PC-9 (cell line): ENCODE results near the gene TSPAN32. TPM values are rescaled to one million over a fixed set of nuclear protein-coding genes. Genes with fewer than 3 reads are reported as not detected.

Source experiments
- BruUV-seq: library from RNA; stranded (reverse); fragments of 400-500 nt; replicated peaks from 2 replicates; lab custom pipeline; 2021; lab: Mats Ljungman, UMichigan
- CTCF ChIA-PET: fragments of 300-600 bp; sonication (Branson Sonifier 250); formaldehyde crosslinking; loops from one replicate; lab custom pipeline; 2022; ENCODE audit warnings: antibody characterized with exemption; lab: Charles Lee
- POLR2A ChIA-PET: fragments of 300-600 bp; sonication (Branson Sonifier 250); formaldehyde crosslinking; loops from one replicate; lab custom pipeline; 2022; ENCODE audit warnings: antibody characterized with exemption; ENCODE audit not compliant: unreplicated experiment; lab: Charles Lee
- DNase-seq, 2 experiments: peaks; one replicate each; pipeline versions ENCODE4 v3.0.0 to v3.0.0-alpha.2; 2015 to 2022; ENCODE audit warnings: mixed read lengths in 1 of 2
- H2AFZ ChIP-seq: fragments of 200-600 bp; sonication (generic); 2 replicates; pipeline ENCODE4 v1.8.1; 2017; ENCODE audit warnings: antibody characterized with exemption
- H3F3A ChIP-seq: fragments of 200-600 bp; sonication (generic); 2 replicates; pipeline ENCODE4 v1.8.1; 2017; ENCODE audit warnings: antibody characterized with exemption, mild to moderate bottlenecking, low read depth; ENCODE audit not compliant: insufficient read depth
- H3K27ac ChIP-seq: fragments of 200-600 bp; sonication (generic); 2 replicates; pipeline ENCODE4 v1.6.1; 2016; ENCODE audit warnings: mixed run types
- H3K27me3 ChIP-seq: fragments of 200-600 bp; sonication (generic); 2 replicates; pipeline ENCODE4 v1.6.1; 2016; ENCODE audit warnings: low read depth, mixed run types; ENCODE audit not compliant: insufficient read depth
- H3K36me3 ChIP-seq: fragments of 200-600 bp; sonication (generic); 2 replicates; pipeline ENCODE4 v1.6.1; 2016; ENCODE audit warnings: low read depth, mixed run types
- H3K4me1 ChIP-seq: fragments of 200-600 bp; sonication (generic); replicated peaks from 2 replicates; pipeline ENCODE4 v1.6.1; 2016; ENCODE audit warnings: mixed run types; ENCODE audit not compliant: insufficient read depth
- H3K4me2 ChIP-seq: fragments of 200-600 bp; sonication (generic); 2 replicates; pipeline ENCODE4 v1.6.1; 2017; ENCODE audit warnings: mixed run types
- H3K4me3 ChIP-seq: fragments of 200-600 bp; sonication (generic); 2 replicates; pipeline ENCODE4 v1.6.1; 2016; ENCODE audit warnings: mixed run types
- H3K79me2 ChIP-seq: fragments of 200-600 bp; sonication (generic); 2 replicates; pipeline ENCODE4 v1.6.1; 2017; ENCODE audit warnings: low read depth, mixed run types
- H3K9me2 ChIP-seq: fragments of 200-600 bp; sonication (generic); 2 replicates; pipeline ENCODE4 v1.8.1; 2017; ENCODE audit warnings: mild to moderate bottlenecking; ENCODE audit not compliant: insufficient read depth
- H3K9me3 ChIP-seq: fragments of 200-600 bp; sonication (generic); 2 replicates; pipeline ENCODE4 v1.8.1; 2016; ENCODE audit warnings: low read depth; ENCODE audit not compliant: insufficient read depth
- H4K20me1 ChIP-seq: fragments of 200-600 bp; sonication (generic); 2 replicates; pipeline ENCODE4 v1.8.1; 2017; ENCODE audit not compliant: insufficient read depth
- EZH2 ChIP-seq: fragments of 200-600 bp; sonication (generic); IDR thresholded peaks from 2 replicates; pipeline ENCODE4 v1.8.0; 2017; ENCODE audit warnings: antibody characterized with exemption, low read depth
- intact Hi-C: fragments of 100-400 bp; cut with micrococcal nuclease; formaldehyde crosslinking; loops from one replicate; pipeline ENCODE4 v1.10.0; 2022; ENCODE audit not compliant: unreplicated experiment
- total RNA-seq: library from RNA; stranded (reverse); gene quantifications from 2 replicates; pipeline ENCODE4 v1.2.3, GENCODE V29; 2021
- TF ChIP-seq, protein P1 (sequence below): fragments of 200-600 bp; sonication (generic); conservative IDR thresholded peaks from 2 replicates; pipeline ENCODE4 v1.6.1; 2017; ENCODE audit warnings: mixed run types, antibody characterized with exemption, mild to moderate bottlenecking, moderate library complexity

Gene TSPAN32
- total RNA-seq, 1 experiment from 2014 or later: not detected

DNA sequence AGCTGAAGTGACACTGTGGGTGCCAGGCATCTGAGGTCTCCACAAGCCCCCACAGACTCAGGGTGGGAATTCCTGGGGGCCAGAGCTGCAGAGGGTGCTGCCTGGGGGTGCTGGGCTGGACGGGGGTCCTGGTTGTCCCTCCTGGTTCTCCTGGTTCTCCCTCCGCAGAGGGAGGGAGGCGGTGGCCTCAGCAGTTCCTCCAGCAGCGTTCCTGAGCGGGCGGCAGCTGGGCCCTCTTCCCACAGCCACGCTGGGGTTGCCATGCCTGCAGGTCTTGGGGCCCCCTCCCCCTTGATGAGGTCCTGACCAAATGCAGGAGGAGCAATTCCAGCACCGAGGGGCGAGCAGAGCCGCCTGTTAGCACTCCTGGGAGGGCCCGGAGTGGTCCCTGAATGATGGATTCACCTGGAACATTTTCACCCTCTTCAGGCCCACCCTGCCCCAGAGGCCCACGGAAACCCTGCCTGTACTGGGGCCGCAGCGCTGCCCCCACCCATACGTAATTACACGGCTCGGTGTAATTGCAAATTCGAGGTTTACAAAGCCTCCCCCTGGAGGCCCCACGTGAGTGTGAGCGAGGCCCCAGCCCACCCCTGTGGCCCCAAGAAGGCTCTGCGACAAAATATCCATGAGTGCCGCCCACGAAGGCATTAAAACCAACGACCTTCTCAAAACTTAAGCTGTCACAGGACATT lies 730 bp upstream of the TSPAN32 start:
- Histone ChIP-seq H3K4me3 (no peak overlapping the region), H3K4me1 (no peaks in the 10 kb centered on the region), H3K9me2 (no peaks in the 10 kb centered on the region), H3K36me3 (no peaks in the 10 kb centered on the region), H3K27me3 (no peaks in the 10 kb centered on the region), H3K27ac (no peak overlapping the region), H3K79me2 (no peaks in the 10 kb centered on the region), H3F3A (no peaks in the 10 kb centered on the region), H3K4me2 (no peak overlapping the region), H4K20me1 (no peaks in the 10 kb centered on the region), H3K9me3 (no peaks in the 10 kb centered on the region), H2AFZ (no peak overlapping the region)
- no TSS peak for BruUV-seq
- TF ChIP-seq, protein P1, sequence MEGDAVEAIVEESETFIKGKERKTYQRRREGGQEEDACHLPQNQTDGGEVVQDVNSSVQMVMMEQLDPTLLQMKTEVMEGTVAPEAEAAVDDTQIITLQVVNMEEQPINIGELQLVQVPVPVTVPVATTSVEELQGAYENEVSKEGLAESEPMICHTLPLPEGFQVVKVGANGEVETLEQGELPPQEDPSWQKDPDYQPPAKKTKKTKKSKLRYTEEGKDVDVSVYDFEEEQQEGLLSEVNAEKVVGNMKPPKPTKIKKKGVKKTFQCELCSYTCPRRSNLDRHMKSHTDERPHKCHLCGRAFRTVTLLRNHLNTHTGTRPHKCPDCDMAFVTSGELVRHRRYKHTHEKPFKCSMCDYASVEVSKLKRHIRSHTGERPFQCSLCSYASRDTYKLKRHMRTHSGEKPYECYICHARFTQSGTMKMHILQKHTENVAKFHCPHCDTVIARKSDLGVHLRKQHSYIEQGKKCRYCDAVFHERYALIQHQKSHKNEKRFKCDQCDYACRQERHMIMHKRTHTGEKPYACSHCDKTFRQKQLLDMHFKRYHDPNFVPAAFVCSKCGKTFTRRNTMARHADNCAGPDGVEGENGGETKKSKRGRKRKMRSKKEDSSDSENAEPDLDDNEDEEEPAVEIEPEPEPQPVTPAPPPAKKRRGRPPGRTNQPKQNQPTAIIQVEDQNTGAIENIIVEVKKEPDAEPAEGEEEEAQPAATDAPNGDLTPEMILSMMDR: no peak
- TF ChIP-seq EZH2: no peak
- CTCF ChIA-PET: interaction anchor here (0.7 kb wide), 1 partner anchor 39 kb away, joined by 6 read pairs; no protein-coding TSS in a partner anchor
- intact Hi-C loops: no loop called here
- no peak for DNase-seq
- POLR2A ChIA-PET: no interaction called here

DNA sequence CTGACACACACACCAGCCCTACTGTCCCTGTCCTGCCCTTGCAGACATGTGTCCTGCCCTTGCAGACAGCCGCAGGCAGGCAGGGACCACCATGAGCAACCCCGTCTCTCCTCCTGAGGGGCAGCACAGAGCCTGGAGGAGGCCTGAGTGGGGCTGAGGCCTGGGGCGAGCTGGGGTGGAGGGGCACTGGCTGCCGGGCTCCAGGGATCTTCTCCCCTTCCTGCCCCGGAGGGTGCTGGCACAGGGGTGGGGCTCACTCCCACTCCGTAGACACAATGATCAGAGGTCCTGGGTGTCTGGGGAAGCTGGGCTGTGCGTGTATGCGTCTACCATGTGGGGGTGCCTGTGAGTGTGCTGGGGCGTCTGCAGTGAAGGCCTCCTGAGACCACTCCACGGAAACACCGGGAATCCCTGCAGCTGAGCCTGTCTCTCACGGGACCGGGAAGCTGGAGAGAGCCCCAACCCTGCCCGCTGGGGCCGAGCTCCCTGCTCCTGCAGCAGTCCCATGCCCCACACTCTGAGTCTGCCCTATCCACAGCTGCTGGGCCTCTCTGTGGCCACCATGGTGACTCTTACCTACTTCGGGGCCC lies 588 bp downstream of the TSPAN32 start:
- Histone ChIP-seq H3K4me1 (no peaks in the 10 kb centered on the region), H3F3A (no peaks in the 10 kb centered on the region), H3K9me3 (no peaks in the 10 kb centered on the region), H3K79me2 (no peaks in the 10 kb centered on the region), H3K9me2 (no peaks in the 10 kb centered on the region), H3K4me3 (no peak overlapping the region), H3K4me2 (no peak overlapping the region), H3K27ac (no peak overlapping the region), H2AFZ (no peak overlapping the region), H3K27me3 (no peaks in the 10 kb centered on the region), H3K36me3 (no peaks in the 10 kb centered on the region), H4K20me1 (no peaks in the 10 kb centered on the region)
- no peak for TF ChIP-seq EZH2
- TF ChIP-seq, protein P1: no peak
- BruUV-seq: no TSS peak
- POLR2A ChIA-PET: interaction anchor here (0.7 kb wide), 1 partner anchor 8 kb away, joined by 3 read pairs; no protein-coding TSS in a partner anchor
- CTCF ChIA-PET: no interaction called here
- no peak for DNase-seq
- intact Hi-C loops: no loop called here

DNA sequence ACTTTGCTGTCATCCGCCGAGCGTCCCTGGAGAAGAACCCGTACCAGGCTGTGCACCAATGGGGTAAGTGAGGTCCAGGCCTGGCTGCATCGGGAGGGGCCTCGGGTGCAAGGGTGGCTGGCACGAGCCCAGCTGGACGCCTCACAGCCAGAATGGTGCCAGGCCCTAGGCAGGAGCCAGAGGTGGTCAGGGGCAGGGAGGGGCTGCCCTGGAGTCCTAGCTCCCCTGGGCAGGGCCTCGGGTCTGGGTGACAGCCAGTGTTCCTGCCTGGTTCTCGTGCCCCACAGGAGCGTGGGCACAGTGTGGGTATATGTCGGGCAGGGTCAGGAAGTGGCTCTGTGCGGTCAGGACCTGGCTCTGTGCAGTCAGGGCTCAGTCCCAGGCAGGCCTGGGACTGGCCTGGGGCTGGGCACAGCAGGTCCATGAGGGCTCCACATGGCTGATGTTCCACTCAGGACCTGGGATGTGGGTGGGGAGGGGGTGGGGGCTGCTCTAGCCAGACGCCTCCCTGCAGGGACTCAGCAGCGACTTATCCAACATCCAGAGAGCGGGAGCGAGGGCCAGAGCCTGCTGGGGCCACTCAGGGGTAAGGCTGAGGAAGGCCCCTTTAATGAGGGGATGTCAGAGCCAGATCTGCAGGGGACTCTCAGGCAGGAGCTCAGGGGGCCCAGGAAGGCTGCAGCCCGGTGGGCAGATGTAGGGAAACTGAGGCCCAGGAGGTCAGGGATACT lies 1.2 kb downstream of the TSPAN32 start:
- POLR2A ChIA-PET: interaction anchor here (0.7 kb wide), 1 partner anchor 8 kb away, joined by 3 read pairs; no protein-coding TSS in a partner anchor
- no peak overlapping the region for H3K4me3 ChIP-seq
- no peaks in the 10 kb centered on the region for H3K36me3 ChIP-seq
- H2AFZ ChIP-seq: no peak overlapping the region
- no peaks in the 10 kb centered on the region for H4K20me1 ChIP-seq
- no peak overlapping the region for H3K27ac ChIP-seq
- TF ChIP-seq, protein P1: no peak
- no peak for TF ChIP-seq EZH2
- no peaks in the 10 kb centered on the region for H3K4me1 ChIP-seq
- CTCF ChIA-PET: no interaction called here
- intact Hi-C loops: no loop called here
- H3K79me2 ChIP-seq: no peaks in the 10 kb centered on the region
- BruUV-seq: no TSS peak
- no peaks in the 10 kb centered on the region for H3K9me3 ChIP-seq
- no peaks in the 10 kb centered on the region for H3K27me3 ChIP-seq
- no peaks in the 10 kb centered on the region for H3K9me2 ChIP-seq
- no peak overlapping the region for H3K4me2 ChIP-seq
- DNase-seq: no peak
- no peaks in the 10 kb centered on the region for H3F3A ChIP-seq
